OCI-LY7 (cell line): ENCODE measurements around the gene RADIL. TPM values are rescaled to one million over a fixed set of nuclear protein-coding genes. Genes with fewer than 3 reads are reported as not detected.
"Not testable (repeated sequence)": the region's sequence is repeated elsewhere in the genome, so short reads cannot be mapped to it uniquely, and the experiment has no call there.

ENCODE experiments used
- BruUV-seq: library from RNA; stranded (reverse); fragments of 400-500 nt; replicated peaks from 2 replicates; lab custom pipeline; 2021; lab: Mats Ljungman, UMichigan
- CTCF ChIA-PET: fragments of 300-600 bp; sonication (Branson Sonifier 250); formaldehyde crosslinking; loops from one replicate; lab custom pipeline; 2022; ENCODE audit warnings: antibody characterized with exemption; ENCODE audit not compliant: unreplicated experiment; lab: Charles Lee
- POLR2A ChIA-PET: fragments of 300-600 bp; sonication (Branson Sonifier 250); formaldehyde crosslinking; loops from one replicate; lab custom pipeline; 2022; ENCODE audit warnings: antibody characterized with exemption; lab: Charles Lee
- DNase-seq: peaks from one replicate; pipeline ENCODE4 v3.0.0-alpha.2; 2015; ENCODE audit warnings: low spot score
- H2AFZ ChIP-seq: fragments of 200-600 bp; sonication (generic), shearing (Covaris generic); 2 replicates; pipeline ENCODE4 v1.6.1; 2014; ENCODE audit warnings: mild to moderate bottlenecking, antibody characterized with exemption, low read length, moderate library complexity
- H3K27ac ChIP-seq: fragments of 200-600 bp; sonication (generic); 2 replicates; pipeline ENCODE4 v1.5.1; 2014; ENCODE audit warnings: mixed run types, low read depth, mild to moderate bottlenecking, moderate library complexity, low read length, inconsistent platforms; ENCODE audit not compliant: poor library complexity, severe bottlenecking
- H3K36me3 ChIP-seq: fragments of 200-600 bp; sonication (generic); 2 replicates; pipeline ENCODE4 v1.6.1; 2014; ENCODE audit warnings: mild to moderate bottlenecking, antibody characterized with exemption, low read length, moderate library complexity, mixed read lengths; ENCODE audit not compliant: insufficient read depth
- H3K4me1 ChIP-seq: fragments of 200-600 bp; sonication (generic); 2 replicates; pipeline ENCODE4 v1.5.1; 2014; ENCODE audit warnings: mild to moderate bottlenecking, low read length; ENCODE audit not compliant: insufficient read depth, poor library complexity, severe bottlenecking
- H3K4me2 ChIP-seq: fragments of 200-600 bp; sonication (generic); 2 replicates; pipeline ENCODE4 v1.6.1; 2014; ENCODE audit warnings: mild to moderate bottlenecking, low read length
- H3K4me3 ChIP-seq: fragments of 200-600 bp; sonication (generic); 2 replicates; pipeline ENCODE4 v1.5.1; 2014; ENCODE audit warnings: mild to moderate bottlenecking, low read depth, low read length; ENCODE audit not compliant: poor library complexity, severe bottlenecking
- H3K79me2 ChIP-seq: fragments of 200-600 bp; sonication (generic); 2 replicates; pipeline ENCODE4 v1.6.1; 2016; ENCODE audit warnings: low read depth, mild to moderate bottlenecking, low read length, moderate library complexity, mixed read lengths; ENCODE audit not compliant: insufficient read depth
- H3K9me2 ChIP-seq: fragments of 200-600 bp; sonication (generic); 2 replicates; pipeline ENCODE4 v1.6.1; 2016; ENCODE audit warnings: mild to moderate bottlenecking, low read length, mixed read lengths; ENCODE audit not compliant: insufficient read depth
- H3K9me3 ChIP-seq: fragments of 200-600 bp; sonication (generic); 2 replicates; pipeline ENCODE4 v1.6.1; 2014; ENCODE audit warnings: mild to moderate bottlenecking, mixed run types, low read length, mixed read lengths
- H4K20me1 ChIP-seq: fragments of 200-600 bp; sonication (generic); 2 replicates; pipeline ENCODE4 v1.6.1; 2014; ENCODE audit warnings: mild to moderate bottlenecking, antibody characterized with exemption, low read length, moderate library complexity, mixed read lengths; ENCODE audit not compliant: insufficient read depth
- EZH2phosphoT487 ChIP-seq: fragments of 200-600 bp; sonication (generic); IDR thresholded peaks from 2 replicates; pipeline ENCODE4 v1.6.1; 2018; ENCODE audit warnings: low read depth, borderline replicate concordance, mild to moderate bottlenecking, mixed run types, antibody characterized with exemption, low read length, moderate library complexity, mixed read lengths
- intact Hi-C: fragments of 100-400 bp; cut with micrococcal nuclease; formaldehyde crosslinking; loops from one replicate; pipeline ENCODE4 v1.10.0; 2022; ENCODE audit not compliant: unreplicated experiment
- total RNA-seq, 2 experiments: library from RNA; depleted of rRNA in 1 of 2; stranded (reverse); fragments of >200 nt in 1 of 2; shearing (Covaris generic) in 1 of 2; gene quantifications; 2 replicates each; pipeline ENCODE4 v1.2.3, GENCODE V29; 2014 to 2022
- TF ChIP-seq, protein P1 (sequence below): fragments of 200-600 bp; sonication (generic); conservative IDR thresholded peaks from 2 replicates; pipeline ENCODE4 v1.5.1; 2014; ENCODE audit warnings: mild to moderate bottlenecking, antibody characterized with exemption, low read length, moderate library complexity, mixed read lengths

The RADIL gene
- total RNA-seq, 2 experiments from 2014 or later: 0.34 TPM; not detected in 1

- intact Hi-C loops, H4K20me1 ChIP-seq, H3K79me2 ChIP-seq, H3K9me3 ChIP-seq, H3K27ac ChIP-seq, H3K4me2 ChIP-seq, POLR2A ChIA-PET, H2AFZ ChIP-seq, H3K4me3 ChIP-seq, H3K9me2 ChIP-seq, DNase-seq, BruUV-seq, H3K36me3 ChIP-seq, H3K4me1 ChIP-seq, CTCF ChIA-PET: not testable (repeated sequence)
These were observed 8.0 kb upstream of the RADIL start for GRCh38 chr7:4891522-4891921.

GRCh38 chr7:4889682-4890081 is 6.2 kb upstream of the RADIL start:
- Histone ChIP-seq H4K20me1 (no peaks in the 10 kb centered on the region), H3K79me2 (no peaks in the 10 kb centered on the region), H3K4me3 (no peak overlapping the region), H3K9me2 (no peaks in the 10 kb centered on the region), H3K9me3 (no peaks in the 10 kb centered on the region), H3K4me2 (no peak overlapping the region), H3K36me3 (no peaks in the 10 kb centered on the region), H3K4me1 (no peaks in the 10 kb centered on the region), H2AFZ (no peak overlapping the region), H3K27ac (no peak overlapping the region)
- ChIA-PET CTCF (no interaction called here), POLR2A (interaction anchor here (0.7 to 1.0 kb wide), 2 partner anchors 22 to 33 kb away, joined by 3 read pairs; no protein-coding TSS in a partner anchor)
- intact Hi-C loops: no loop called here
- no peak for DNase-seq
- no TSS peak for BruUV-seq
- TF ChIP-seq, protein P1, sequence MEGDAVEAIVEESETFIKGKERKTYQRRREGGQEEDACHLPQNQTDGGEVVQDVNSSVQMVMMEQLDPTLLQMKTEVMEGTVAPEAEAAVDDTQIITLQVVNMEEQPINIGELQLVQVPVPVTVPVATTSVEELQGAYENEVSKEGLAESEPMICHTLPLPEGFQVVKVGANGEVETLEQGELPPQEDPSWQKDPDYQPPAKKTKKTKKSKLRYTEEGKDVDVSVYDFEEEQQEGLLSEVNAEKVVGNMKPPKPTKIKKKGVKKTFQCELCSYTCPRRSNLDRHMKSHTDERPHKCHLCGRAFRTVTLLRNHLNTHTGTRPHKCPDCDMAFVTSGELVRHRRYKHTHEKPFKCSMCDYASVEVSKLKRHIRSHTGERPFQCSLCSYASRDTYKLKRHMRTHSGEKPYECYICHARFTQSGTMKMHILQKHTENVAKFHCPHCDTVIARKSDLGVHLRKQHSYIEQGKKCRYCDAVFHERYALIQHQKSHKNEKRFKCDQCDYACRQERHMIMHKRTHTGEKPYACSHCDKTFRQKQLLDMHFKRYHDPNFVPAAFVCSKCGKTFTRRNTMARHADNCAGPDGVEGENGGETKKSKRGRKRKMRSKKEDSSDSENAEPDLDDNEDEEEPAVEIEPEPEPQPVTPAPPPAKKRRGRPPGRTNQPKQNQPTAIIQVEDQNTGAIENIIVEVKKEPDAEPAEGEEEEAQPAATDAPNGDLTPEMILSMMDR: no peak
- no peak for TF ChIP-seq EZH2phosphoT487

GRCh38 chr7:4888161-4888560 is 4.6 kb upstream of the RADIL start:
- TF ChIP-seq, protein P1: no peak
- no peak for TF ChIP-seq EZH2phosphoT487
- H3K4me1 ChIP-seq: no peaks in the 10 kb centered on the region
- H2AFZ ChIP-seq: no peak overlapping the region
- DNase-seq: no peak
- ChIA-PET POLR2A (no interaction called here), CTCF (no interaction called here)
- H4K20me1 ChIP-seq: no peaks in the 10 kb centered on the region
- BruUV-seq: no TSS peak
- intact Hi-C loops: no loop called here
- H3K27ac ChIP-seq: no peak overlapping the region
- no peak overlapping the region for H3K4me3 ChIP-seq
- no peaks in the 10 kb centered on the region for H3K79me2 ChIP-seq
- no peaks in the 10 kb centered on the region for H3K9me3 ChIP-seq
- H3K9me2 ChIP-seq: no peaks in the 10 kb centered on the region
- H3K4me2 ChIP-seq: no peak overlapping the region
- H3K36me3 ChIP-seq: no peaks in the 10 kb centered on the region
